PC-9 (cell line): ENCODE results near the gene TLL2.

Source experiments
- EZH2 ChIP-seq: fragments of 200-600 bp; sonication (generic); IDR thresholded peaks from 2 replicates; pipeline ENCODE4 v1.8.0; 2017; ENCODE audit warnings: antibody characterized with exemption, low read depth
- TF ChIP-seq, protein P1 (sequence below): fragments of 200-600 bp; sonication (generic); conservative IDR thresholded peaks from 2 replicates; pipeline ENCODE4 v1.6.1; 2017; ENCODE audit warnings: mixed run types, antibody characterized with exemption, mild to moderate bottlenecking, moderate library complexity

DNA sequence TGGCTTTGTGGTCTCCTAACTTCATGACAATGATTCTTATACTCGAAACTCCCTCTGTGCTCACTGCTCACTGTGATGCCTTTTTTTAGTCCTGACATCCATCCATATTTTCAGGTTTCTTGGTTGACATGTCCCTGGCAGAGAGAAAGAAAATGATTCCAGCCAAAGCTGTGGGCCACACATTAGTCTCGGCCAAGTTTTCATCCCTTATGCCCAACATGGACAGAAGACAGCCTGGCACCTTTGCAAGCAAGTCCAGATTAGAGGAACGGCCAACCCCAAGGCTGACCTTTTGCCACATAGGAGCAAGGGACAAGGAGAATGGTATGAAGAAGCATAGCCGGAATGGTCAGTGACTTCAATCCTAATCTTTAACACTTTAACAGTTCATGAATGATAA lies 146.3 kb downstream of the TLL2 start:
- TF ChIP-seq, protein P1, sequence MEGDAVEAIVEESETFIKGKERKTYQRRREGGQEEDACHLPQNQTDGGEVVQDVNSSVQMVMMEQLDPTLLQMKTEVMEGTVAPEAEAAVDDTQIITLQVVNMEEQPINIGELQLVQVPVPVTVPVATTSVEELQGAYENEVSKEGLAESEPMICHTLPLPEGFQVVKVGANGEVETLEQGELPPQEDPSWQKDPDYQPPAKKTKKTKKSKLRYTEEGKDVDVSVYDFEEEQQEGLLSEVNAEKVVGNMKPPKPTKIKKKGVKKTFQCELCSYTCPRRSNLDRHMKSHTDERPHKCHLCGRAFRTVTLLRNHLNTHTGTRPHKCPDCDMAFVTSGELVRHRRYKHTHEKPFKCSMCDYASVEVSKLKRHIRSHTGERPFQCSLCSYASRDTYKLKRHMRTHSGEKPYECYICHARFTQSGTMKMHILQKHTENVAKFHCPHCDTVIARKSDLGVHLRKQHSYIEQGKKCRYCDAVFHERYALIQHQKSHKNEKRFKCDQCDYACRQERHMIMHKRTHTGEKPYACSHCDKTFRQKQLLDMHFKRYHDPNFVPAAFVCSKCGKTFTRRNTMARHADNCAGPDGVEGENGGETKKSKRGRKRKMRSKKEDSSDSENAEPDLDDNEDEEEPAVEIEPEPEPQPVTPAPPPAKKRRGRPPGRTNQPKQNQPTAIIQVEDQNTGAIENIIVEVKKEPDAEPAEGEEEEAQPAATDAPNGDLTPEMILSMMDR: no peak
- TF ChIP-seq EZH2: no peak
